ENCODE results near the gene HADHB. TPM values are rescaled to one million over a fixed set of nuclear protein-coding genes. Genes with fewer than 3 reads are reported as not detected.
A peak's percentile ranks its signal among the peaks of the same experiment; 100 is the strongest.
"Not testable (repeated sequence)": the region's sequence is repeated elsewhere in the genome, so short reads cannot be mapped to it uniquely, and the experiment has no call there.

Gene HADHB
- total RNA-seq, 1 donor from 2014 or later = 101 TPM

DNA sequence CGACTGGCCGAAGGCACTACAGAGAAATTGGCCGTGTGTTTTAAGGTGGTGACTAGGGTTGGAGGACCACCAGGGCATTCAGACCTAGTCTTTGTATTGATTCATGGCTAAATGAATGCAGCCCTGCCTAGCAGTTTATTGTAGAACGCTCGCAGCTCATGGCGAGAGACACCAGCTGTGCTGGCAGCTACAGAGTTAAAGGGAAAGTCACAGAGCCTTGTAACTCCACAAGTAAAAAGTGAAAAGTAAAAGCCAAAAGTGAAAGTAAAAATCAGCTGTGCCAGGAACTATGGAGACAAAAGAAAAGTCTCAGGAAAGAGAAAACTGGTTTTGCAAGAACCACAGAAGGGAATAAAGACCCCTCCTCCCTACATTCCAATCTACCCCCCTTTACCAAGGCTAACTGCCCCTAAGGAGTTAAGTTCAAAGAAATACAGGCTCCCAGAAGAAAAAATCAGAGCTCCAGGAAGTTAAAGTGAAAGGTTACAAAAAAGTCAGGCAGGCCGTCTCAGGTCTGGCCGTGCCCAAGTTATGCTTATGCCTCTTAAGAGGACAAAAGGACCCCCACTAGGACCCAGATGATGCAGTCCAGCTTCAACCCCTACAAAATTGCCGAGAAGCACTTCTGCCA, 54.8 kb downstream of the HADHB start:
- H3K27me3 Mint-ChIP-seq (ENCODE audit: unreplicated experiment) = peaks cover 5% of the 10 kb centered on the region
- H3K27ac Mint-ChIP-seq (ENCODE audit: unreplicated experiment) = no peak overlapping the region
- H3K9me3 Mint-ChIP-seq (ENCODE audit: unreplicated experiment) = no peaks in the 10 kb centered on the region
- TF ChIP-seq, protein P1, sequence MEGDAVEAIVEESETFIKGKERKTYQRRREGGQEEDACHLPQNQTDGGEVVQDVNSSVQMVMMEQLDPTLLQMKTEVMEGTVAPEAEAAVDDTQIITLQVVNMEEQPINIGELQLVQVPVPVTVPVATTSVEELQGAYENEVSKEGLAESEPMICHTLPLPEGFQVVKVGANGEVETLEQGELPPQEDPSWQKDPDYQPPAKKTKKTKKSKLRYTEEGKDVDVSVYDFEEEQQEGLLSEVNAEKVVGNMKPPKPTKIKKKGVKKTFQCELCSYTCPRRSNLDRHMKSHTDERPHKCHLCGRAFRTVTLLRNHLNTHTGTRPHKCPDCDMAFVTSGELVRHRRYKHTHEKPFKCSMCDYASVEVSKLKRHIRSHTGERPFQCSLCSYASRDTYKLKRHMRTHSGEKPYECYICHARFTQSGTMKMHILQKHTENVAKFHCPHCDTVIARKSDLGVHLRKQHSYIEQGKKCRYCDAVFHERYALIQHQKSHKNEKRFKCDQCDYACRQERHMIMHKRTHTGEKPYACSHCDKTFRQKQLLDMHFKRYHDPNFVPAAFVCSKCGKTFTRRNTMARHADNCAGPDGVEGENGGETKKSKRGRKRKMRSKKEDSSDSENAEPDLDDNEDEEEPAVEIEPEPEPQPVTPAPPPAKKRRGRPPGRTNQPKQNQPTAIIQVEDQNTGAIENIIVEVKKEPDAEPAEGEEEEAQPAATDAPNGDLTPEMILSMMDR (IDR thresholded peaks at IDR 0.05; ENCODE audit: unreplicated experiment) = no peak
- no peaks in the 10 kb centered on the region for H3K36me3 Mint-ChIP-seq (ENCODE audit: low read depth, unreplicated experiment)
- no peak overlapping the region for H3K4me3 Mint-ChIP-seq (ENCODE audit: unreplicated experiment)
- DNase-seq (ENCODE audit: low spot score) = peak; percentile 24
- H3K4me1 Mint-ChIP-seq (ENCODE audit: unreplicated experiment) = no peaks in the 10 kb centered on the region

DNA sequence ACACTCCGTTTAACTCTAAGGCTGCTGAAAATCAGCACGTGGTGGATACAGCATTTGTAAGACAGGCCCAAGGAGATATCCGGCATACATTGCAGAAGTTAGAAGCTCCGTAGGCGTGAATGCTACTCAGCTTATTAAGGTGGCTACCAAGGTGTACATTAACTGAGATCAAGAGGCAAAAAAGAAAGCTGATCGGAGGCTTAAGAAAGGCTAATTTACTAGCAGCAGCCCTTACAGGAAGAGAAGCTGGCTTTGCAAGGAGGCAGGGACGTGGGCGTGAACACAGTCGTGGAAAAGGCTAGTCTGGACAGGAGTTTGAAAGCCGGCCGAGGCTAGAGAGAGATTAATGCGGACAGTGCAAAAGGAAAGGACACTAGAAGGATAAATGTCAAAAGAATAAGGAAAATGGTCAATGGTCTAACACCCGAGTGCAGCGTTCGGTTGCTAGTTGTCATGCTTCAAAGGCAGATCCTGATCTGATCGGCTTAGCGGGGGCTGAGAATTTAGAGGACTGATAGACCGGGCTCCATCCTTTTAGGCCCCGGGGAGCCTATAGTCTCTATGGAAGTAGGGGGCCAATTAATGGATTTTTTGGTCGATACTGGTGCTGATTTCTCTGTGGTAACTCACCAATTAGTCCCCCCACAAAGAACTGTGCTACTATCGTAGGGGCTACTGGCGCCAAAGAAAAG, 55.6 kb downstream of the HADHB start:
- H3K27ac Mint-ChIP-seq (ENCODE audit: unreplicated experiment) = no peak overlapping the region
- H3K36me3 Mint-ChIP-seq (ENCODE audit: low read depth, unreplicated experiment) = no peaks in the 10 kb centered on the region
- H3K9me3 Mint-ChIP-seq (ENCODE audit: unreplicated experiment) = no peaks in the 10 kb centered on the region
- no peak overlapping the region for H3K4me3 Mint-ChIP-seq (ENCODE audit: unreplicated experiment)
- H3K4me1 Mint-ChIP-seq (ENCODE audit: unreplicated experiment) = no peaks in the 10 kb centered on the region
- TF ChIP-seq, protein P1 (IDR thresholded peaks at IDR 0.05; ENCODE audit: unreplicated experiment) = no peak
- DNase-seq (ENCODE audit: low spot score) = no peak
- H3K27me3 Mint-ChIP-seq (ENCODE audit: unreplicated experiment) = peaks cover 5% of the 10 kb centered on the region

DNA sequence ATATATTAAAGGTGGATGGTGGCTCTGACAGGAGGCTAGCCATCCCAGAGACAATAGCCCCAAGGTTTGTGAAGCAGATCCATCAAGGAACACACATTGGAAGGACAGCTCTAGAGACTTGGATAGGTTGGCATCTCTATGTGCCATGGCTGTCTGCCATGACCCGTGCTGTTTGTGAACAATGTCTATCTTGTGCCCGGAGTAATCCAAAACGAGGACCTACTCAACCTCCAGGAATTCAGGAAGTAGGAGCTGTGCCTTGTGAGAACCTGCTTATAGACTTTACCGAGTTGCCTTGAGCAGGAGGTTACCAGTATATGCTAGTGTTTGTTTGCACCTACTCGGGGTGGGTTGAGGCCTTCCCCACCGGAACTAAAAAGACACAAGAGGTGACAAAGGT, 58.1 kb downstream of the HADHB start:
- H3K4me1 Mint-ChIP-seq (ENCODE audit: unreplicated experiment) = no peaks in the 10 kb centered on the region
- H3K36me3 Mint-ChIP-seq (ENCODE audit: low read depth, unreplicated experiment) = no peaks in the 10 kb centered on the region
- no peak overlapping the region for H3K27ac Mint-ChIP-seq (ENCODE audit: unreplicated experiment)
- no peaks in the 10 kb centered on the region for H3K9me3 Mint-ChIP-seq (ENCODE audit: unreplicated experiment)
- peaks cover 6% of the 10 kb centered on the region for H3K27me3 Mint-ChIP-seq (ENCODE audit: unreplicated experiment)
- TF ChIP-seq, protein P1 (IDR thresholded peaks at IDR 0.05; ENCODE audit: unreplicated experiment) = no peak
- DNase-seq (ENCODE audit: low spot score) = no peak
- no peak overlapping the region for H3K4me3 Mint-ChIP-seq (ENCODE audit: unreplicated experiment)

DNA sequence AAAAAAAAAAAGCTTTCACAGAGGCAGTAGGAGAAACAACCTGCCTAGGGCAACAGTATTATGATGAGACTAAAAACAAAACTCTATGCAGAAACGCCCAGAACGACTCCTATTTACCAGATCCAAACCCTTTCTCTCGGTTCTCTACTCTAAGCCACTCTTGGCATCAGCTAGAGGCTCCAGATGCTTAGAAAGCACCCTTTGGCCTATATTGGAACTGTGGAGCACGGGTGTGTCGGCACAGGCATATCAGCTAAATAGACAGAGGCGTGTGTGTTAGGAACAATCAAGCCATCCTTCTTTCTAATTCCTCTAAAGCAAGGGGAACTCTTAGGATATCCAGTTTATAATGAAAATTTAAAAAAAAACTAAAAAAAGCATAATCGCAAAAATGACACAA, 60.4 kb downstream of the HADHB start:
- H3K27me3 Mint-ChIP-seq (ENCODE audit: unreplicated experiment); H3K4me3 Mint-ChIP-seq (ENCODE audit: unreplicated experiment); H3K27ac Mint-ChIP-seq (ENCODE audit: unreplicated experiment); H3K9me3 Mint-ChIP-seq (ENCODE audit: unreplicated experiment); DNase-seq (ENCODE audit: low spot score); H3K4me1 Mint-ChIP-seq (ENCODE audit: unreplicated experiment); H3K36me3 Mint-ChIP-seq (ENCODE audit: low read depth, unreplicated experiment): not testable (repeated sequence)

DNA sequence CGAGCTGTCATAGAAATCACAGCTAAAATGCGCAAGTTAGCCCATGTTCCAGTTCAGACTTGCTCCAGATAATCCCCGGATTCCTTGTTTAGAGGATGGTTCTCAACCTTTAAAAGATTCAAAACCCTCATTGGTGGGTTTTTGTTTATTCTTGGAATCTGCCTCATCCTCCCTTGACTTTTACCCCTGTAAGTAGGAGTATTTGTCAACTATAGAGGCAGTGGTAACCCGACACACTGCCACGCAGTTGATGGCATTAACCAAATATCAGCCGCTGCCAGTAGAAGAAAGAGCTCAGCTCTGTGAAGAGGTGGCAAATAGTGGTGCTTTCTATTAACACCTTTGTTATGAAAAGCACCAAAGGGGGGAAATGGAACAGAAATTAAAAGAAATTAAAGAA, 60.8 kb downstream of the HADHB start:
- no peaks in the 10 kb centered on the region for H3K4me1 Mint-ChIP-seq (ENCODE audit: unreplicated experiment)
- peaks cover 6% of the 10 kb centered on the region for H3K27me3 Mint-ChIP-seq (ENCODE audit: unreplicated experiment)
- TF ChIP-seq, protein P1 (IDR thresholded peaks at IDR 0.05; ENCODE audit: unreplicated experiment) = no peak
- H3K4me3 Mint-ChIP-seq (ENCODE audit: unreplicated experiment) = no peak overlapping the region
- DNase-seq (ENCODE audit: low spot score) = no peak
- H3K9me3 Mint-ChIP-seq (ENCODE audit: unreplicated experiment) = no peaks in the 10 kb centered on the region
- H3K27ac Mint-ChIP-seq (ENCODE audit: unreplicated experiment) = no peak overlapping the region
- H3K36me3 Mint-ChIP-seq (ENCODE audit: low read depth, unreplicated experiment) = no peaks in the 10 kb centered on the region
